Fibroblast of villous mesenchyme (primary cell): Measurements from ENCODE around the gene IRF8. TPM values are rescaled to one million over a fixed set of nuclear protein-coding genes. Genes with fewer than 3 reads are reported as not detected.

ENCODE experiments used
- DNase-seq: peaks from one replicate; pipeline ENCODE4 v3.0.0-alpha.2; 2010; ENCODE audit warnings: low read depth
- H3K4me3 ChIP-seq: 2 replicates; pipeline ENCODE4 v1.5.1; 2011; ENCODE audit warnings: low read depth, mild to moderate bottlenecking, low read length
- total RNA-seq: library from RNA; depleted of rRNA; stranded (reverse); fragments of >200 nt; gene quantifications from 2 replicates; pipeline ENCODE4 v1.2.3, GENCODE V29; 2012
- TF ChIP-seq, protein P1 (sequence below): IDR thresholded peaks from 2 replicates; pipeline ENCODE4 v1.5.1; 2012; ENCODE audit warnings: low read depth, mild to moderate bottlenecking, low read length; ENCODE audit not compliant: insufficient read depth

Gene IRF8
- total RNA-seq, 1 donor = not detected

GRCh38 chr16:85908889-85909589 is 10.1 kb downstream of the IRF8 start:
- TF ChIP-seq, protein P1, sequence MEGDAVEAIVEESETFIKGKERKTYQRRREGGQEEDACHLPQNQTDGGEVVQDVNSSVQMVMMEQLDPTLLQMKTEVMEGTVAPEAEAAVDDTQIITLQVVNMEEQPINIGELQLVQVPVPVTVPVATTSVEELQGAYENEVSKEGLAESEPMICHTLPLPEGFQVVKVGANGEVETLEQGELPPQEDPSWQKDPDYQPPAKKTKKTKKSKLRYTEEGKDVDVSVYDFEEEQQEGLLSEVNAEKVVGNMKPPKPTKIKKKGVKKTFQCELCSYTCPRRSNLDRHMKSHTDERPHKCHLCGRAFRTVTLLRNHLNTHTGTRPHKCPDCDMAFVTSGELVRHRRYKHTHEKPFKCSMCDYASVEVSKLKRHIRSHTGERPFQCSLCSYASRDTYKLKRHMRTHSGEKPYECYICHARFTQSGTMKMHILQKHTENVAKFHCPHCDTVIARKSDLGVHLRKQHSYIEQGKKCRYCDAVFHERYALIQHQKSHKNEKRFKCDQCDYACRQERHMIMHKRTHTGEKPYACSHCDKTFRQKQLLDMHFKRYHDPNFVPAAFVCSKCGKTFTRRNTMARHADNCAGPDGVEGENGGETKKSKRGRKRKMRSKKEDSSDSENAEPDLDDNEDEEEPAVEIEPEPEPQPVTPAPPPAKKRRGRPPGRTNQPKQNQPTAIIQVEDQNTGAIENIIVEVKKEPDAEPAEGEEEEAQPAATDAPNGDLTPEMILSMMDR = no peak
- DNase-seq = no peak
- no peak overlapping the region for H3K4me3 ChIP-seq

DNA sequence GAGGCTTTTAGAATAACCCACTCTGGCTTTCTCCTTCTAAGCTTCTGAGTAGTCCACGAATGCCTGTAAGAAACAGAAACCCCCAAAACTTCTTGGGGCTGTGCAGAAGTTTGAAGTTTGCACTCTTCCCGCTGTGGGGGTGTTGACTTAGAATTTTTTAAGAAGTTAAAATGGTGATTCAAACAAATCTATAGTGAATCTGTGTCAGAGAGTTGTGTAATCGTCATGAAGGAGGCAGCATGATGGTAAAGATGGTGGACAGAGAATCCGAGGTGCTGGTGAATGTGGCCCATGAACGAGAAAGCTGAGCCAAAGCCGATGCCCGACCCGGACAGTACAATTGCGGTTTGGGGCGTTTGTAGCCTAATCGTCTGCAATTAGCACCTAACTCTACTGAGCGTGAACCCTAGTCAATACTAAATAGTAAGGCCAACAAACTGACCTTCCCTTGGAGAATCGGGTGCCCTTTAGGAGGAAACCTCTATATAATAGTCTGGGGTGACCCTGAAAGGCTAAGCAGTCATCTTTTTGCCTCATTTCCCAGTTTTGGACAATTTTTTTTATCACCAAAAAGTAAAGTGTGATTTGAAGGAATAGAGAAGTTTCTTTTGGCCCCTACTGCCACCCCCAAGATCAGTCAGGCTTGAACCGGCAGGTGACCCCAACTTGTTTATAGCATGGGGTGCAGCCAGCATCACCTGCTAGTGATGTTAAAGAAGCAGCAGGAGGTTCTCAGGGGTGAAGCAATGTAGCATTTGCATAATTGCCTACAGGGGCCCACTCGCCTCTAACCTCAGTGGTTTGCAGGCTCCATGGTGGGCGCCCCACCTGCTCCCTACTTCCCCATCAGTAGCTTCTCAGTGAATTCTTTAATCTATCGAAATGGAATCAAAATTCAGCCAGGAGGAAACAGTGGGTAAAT is 11.2 kb downstream of the IRF8 start:
- no peak for DNase-seq
- H3K4me3 ChIP-seq = no peak overlapping the region
- TF ChIP-seq, protein P1 = no peak

DNA sequence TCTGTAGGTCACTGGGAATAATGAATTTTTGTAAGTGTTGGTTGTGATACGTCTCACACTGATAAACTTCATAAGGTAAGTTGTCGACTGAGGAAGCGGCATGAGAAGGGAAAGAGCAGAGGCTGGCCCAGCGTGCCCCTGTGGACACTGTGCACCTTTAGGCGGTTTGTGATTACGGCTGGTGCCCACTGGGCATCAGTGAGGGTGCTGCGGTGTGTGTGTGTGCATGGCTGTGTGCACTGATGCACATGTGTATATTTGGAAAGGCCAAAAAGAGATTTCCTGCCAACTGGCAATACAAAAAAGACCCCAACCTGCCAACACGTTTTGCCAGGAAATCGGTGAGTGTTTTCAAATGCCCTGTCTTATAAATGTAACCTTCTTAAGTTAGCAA is 11.9 kb downstream of the IRF8 start:
- no peak for DNase-seq
- TF ChIP-seq, protein P1 = no peak
- no peak overlapping the region for H3K4me3 ChIP-seq

DNA sequence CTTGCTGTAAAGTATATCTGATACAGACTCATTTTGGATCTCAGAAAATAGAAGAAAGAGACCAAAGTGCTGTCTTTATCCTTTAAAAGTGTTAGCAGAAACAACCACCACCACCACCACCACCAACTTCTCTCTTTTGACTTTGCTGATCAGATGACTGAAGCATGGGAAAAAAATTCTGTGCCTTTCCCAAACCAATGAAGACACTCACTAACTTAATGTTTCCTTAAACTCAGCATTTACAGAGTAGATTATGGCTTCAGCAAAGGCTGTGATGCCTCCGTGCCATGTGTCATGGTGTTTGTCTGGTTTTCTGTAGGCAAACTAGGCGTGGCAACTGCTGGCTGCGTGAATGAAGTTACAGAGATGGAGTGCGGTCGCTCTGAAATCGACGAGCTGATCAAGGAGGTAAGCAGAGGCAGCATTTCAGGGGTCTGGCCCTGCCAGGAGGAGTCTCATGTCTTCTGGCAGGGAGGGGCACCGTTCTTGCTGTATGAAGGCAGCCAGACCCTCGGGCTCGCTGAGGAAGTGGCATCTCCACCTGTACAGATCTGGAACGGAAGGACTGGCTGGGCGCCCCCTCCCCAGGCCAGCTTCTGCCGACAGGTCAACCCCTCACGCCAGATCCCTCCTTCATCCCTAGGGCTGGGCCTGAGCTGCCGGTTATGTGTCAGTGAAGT is 12.4 kb downstream of the IRF8 start:
- H3K4me3 ChIP-seq = no peak overlapping the region
- no peak for DNase-seq
- TF ChIP-seq, protein P1 = no peak

GRCh38 chr16:85912211-85912974 is 13.4 kb downstream of the IRF8 start:
- TF ChIP-seq, protein P1 = no peak
- no peak overlapping the region for H3K4me3 ChIP-seq
- DNase-seq = peak; percentile 92

DNA sequence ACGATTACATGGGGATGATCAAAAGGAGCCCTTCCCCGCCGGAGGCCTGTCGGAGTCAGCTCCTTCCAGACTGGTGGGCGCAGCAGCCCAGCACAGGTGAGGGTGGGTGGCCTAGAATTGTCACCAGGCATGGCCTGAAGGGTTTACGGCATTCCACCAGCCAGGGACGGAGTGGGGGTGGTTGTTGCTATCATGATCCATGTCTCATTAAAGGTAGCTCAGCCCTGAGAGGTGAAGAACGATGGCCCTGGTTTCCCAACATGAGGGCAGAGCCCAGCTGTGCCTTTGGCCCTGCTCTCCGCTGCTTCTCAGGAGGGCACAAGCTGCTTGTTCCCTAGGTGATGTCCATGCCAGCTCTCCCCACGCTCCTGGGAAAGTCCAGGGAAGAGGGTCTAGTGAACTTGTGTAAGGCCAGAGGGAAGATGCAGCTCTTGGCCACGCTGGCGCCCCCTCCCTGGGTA is 14.2 kb downstream of the IRF8 start:
- TF ChIP-seq, protein P1 = no peak
- no peak for DNase-seq
- H3K4me3 ChIP-seq = no peak overlapping the region
